GM12873 (cell line): ENCODE measurements around the gene APLP1.

Experiments used
- TF ChIP-seq, protein P1 (sequence below): IDR thresholded peaks from 2 replicates; pipeline ENCODE4 v1.5.1; 2012; ENCODE audit warnings: low read depth, mild to moderate bottlenecking, moderate library complexity, low read length, control low read depth; ENCODE audit not compliant: insufficient read depth; ENCODE audit errors: missing control alignments

The APLP1 gene

DNA sequence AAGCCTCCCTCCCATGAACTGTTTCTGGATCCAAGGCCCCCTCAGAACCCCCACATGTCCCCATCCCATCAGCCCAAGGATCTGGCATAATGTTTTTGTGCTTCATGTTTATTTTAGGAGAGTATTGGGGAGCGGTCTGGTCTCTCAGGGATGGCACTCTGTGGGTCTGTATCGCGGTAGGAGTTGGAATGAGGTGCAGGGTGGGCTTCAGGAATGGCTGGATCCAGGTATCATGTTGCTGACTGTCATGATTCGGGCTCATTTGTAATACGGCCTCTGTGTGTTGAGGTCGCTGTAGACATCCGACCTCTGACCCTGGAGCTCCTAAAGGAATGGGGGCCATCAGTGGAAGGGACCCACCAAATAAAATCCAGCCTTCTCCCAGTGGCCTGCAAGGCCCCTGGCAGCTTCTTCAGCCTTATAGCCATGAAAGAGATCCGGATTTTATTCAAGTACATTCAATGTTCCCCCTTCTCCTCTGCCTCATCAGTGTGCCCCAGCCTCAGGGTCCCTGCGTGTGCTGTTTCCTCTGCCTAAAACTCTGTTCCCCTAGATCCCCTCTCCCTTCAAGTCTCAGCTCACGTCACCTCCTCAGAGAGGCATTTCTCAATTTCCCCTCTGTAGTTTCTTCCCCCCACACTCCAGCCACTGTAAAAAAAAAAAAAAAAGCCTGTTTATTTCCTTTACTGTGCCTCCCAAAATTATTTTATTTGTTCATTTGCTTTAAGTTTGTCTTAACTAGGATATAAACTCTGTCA, 36.1 kb downstream of the APLP1 start:
- TF ChIP-seq, protein P1, sequence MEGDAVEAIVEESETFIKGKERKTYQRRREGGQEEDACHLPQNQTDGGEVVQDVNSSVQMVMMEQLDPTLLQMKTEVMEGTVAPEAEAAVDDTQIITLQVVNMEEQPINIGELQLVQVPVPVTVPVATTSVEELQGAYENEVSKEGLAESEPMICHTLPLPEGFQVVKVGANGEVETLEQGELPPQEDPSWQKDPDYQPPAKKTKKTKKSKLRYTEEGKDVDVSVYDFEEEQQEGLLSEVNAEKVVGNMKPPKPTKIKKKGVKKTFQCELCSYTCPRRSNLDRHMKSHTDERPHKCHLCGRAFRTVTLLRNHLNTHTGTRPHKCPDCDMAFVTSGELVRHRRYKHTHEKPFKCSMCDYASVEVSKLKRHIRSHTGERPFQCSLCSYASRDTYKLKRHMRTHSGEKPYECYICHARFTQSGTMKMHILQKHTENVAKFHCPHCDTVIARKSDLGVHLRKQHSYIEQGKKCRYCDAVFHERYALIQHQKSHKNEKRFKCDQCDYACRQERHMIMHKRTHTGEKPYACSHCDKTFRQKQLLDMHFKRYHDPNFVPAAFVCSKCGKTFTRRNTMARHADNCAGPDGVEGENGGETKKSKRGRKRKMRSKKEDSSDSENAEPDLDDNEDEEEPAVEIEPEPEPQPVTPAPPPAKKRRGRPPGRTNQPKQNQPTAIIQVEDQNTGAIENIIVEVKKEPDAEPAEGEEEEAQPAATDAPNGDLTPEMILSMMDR = no peak

DNA sequence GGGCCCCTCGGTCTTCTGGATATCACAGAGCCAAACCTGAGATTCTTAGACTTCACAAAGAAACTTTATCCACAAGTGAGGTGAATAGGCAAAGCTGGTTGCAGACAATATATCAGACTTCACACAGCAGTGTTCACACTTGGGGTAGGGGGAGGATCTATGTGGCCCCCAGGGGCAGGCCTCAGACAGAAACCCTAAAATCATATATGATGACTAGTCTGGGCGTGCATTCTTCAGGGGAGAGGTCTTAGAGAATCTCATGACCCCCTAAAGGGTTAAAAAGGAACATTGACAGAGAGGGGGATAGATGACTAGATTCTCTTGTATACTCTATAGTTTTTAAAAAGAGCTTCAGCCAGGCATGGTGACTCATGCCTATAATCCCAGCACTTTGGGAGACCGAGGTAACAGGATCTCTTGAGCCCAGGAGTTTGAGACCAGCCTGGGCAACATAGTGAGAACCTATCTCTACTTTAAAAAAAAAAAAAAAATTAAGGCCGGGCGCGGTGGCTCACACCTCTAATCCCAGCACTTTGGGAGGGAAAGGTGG, 36.9 kb downstream of the APLP1 start:
- TF ChIP-seq, protein P1 = no peak

DNA sequence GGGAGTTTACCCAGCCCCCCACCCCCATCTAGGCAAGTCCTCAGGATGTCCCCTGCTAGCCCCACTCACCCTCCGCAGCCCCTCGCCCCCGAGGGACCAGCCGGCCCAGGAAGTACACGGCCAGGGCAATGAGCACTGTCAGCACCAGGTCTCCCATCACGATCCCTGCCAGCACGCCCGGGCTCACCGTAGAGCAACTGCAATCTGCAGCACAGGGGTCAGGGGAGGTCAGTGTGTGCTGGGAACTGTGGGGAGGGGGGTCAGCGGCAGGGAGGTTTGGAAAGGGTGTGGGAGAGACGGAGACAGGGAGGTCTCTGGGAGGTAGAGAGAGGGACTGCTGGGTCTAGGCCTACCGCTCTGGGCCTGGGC, 39.0 kb downstream of the APLP1 start:
- TF ChIP-seq, protein P1 = no peak

DNA sequence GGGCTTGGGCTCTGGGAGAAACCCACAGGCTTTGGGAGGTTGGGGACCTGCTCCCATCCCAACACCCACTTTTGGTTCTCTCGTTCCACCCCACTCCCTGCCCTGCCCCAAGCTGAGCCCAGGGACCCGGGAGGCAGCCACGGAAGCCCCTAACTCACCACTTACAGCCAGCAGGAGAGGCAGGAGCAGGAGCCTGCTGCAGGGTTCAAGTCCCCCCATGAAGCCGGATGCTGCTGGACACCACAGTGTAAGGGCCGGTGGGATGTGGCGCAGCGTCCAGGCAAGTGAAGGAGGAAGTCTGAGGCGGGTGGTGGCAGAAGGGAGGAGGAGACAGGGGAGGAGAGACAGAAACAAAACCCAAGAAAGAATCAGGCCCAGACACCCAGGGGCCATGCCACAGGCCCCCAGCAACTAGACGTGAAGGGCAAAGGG, 39.7 kb downstream of the APLP1 start, which contains the start of gene TYROBP:
TYROBP (minus strand) TSS at position 286 of the 432 bp plus-strand sequence; CDS start at position 219, 67 bp downstream.
- TF ChIP-seq, protein P1 = no peak

DNA sequence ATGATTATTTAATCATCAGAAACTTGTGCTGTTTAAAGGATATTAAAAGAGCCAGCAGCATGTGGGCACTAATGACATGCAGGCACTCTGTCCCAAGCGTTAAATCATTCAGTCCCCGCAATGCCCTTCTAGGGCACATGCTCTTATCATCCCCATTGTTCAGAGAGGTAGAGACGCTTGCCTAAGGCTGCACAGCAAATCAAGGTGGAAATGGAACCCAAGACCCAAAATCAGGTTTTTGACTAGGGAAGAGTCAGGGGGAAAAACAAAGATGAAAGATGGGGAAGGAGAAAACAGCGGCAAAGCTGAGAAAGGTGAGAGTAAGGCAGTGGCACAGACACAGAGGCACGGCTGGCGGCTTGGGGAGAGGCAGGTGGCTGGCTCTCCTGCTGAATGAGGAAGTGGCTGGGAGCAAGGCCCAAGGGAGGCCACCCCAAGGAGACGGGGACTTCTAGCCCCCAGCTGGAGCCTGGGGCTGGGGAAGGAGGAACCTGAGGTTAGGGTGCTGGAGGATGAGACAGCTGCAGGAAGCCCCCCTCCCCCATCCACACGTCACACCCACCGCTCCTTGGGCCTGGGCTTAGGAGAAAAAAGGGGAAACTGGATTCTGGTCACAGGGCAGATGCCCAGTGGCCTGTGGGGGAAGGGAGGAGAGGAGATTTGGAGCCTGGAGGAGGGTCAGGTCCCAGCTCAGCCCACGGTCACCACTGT, 40.8 kb downstream of the APLP1 start:
- TF ChIP-seq, protein P1 = no peak

DNA sequence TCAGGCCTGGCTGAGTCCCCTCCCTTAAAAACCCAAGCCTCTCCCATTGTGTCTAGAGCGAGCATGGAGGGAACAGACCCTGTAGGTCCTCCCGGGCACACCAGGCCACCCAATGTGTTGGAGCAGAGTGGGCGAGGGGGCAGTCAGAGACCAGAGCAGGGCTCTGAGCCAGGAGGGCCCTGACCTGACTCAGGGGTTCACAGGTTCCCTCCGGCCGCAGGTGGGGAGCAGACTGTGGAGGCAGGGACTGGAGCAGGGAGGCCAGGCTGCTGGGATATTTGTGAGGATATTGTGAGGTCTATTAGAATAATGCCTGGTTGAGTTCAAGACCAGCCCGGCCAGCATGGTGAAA, 41.3 kb downstream of the APLP1 start:
- TF ChIP-seq, protein P1 = no peak

DNA sequence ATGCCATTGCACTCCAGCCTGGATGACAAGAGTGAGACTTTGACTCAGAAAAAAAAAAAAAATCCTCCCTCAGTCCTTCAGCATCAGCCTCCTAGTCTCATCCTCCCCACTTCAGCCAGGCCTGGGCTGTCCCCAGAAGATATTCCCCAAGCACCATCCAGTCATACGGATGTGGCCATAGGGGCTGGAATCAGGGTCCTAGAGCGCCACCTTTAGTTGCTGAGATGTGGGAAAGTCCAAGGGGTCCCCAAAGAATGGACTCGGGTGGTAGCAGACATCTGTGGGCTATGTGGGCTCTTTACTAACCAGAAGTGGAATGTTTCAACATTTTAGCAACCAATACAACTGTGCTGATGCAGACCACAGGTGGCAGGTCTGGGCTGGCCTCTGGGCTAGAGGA, 42.8 kb downstream of the APLP1 start:
- TF ChIP-seq, protein P1 = no peak
